ENCODE measurements around the gene CFAP100.
A peak's percentile ranks its signal among the peaks of the same experiment; 100 is the strongest.

Gene CFAP100

DNA sequence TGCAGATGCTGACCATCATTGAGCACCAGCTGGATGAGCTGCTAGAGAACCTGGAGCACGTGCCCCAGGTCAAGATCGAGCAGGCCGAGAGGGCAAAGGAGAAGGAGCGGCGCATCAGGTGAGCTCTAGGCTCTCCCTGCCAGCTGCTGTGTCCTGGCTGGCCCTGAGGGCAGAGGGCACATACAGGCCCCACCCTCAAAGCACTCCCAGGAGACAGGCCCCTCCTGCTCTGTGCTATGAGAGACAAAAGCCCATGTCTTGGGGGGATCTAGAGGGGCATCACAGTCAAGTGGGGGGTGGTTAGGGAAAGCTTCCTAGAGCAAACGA is 39.5 kb downstream of the CFAP100 start:
- Histone ChIP-seq H3K4me3 (no peak overlapping the region), H3K9ac (ENCODE audit: insufficient read length) (no peak overlapping the region), H3K36me3 (ENCODE audit: insufficient read depth, low read length) (peaks cover 37% of the 10 kb centered on the region), H3K9me3 (ENCODE audit: low read depth, low read length) (no peaks in the 10 kb centered on the region), H3K27ac (no peak overlapping the region)
- DNase-seq (ENCODE audit: low read depth, low spot score): no peak
- no peak for TF ChIP-seq FOXP2 (optimal IDR thresholded peaks at IDR 0.05; ENCODE audit: control extremely low read depth, extremely low read length, insufficient read depth)

DNA sequence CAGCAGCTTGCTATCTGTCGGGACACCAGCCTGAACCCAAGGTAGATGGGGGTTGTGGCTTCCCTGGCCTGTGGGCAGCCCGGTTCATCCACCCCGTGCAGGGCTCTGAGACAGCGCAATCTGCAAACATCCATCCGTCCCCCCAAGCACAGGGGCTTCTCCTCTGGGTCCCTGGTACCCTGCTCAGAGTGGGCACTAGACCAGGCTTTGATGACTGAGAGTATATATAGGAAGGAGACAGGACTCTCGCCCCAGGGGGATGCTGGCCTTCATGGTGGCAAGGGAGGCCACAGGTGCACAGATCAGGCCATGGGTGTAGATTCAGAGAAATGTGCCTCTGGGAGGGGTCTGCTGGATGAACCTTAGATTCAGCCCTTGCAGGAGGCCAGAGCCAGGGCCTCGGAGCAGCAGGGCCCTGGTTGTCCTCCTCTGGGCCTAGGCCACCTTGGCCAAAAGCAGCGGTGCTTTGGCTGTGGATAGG is 40.3 kb downstream of the CFAP100 start:
- Histone ChIP-seq H3K36me3 (ENCODE audit: insufficient read depth, low read length) (peaks cover 44% of the 10 kb centered on the region), H3K9ac (ENCODE audit: insufficient read length) (no peak overlapping the region), H3K27ac (no peak overlapping the region), H3K9me3 (ENCODE audit: low read depth, low read length) (no peaks in the 10 kb centered on the region), H3K4me3 (no peak overlapping the region)
- TF ChIP-seq FOXP2 (optimal IDR thresholded peaks at IDR 0.05; ENCODE audit: control extremely low read depth, extremely low read length, insufficient read depth): no peak
- no peak for TF ChIP-seq EZH2 (IDR thresholded peaks at IDR 0.05)
- no peak for TF ChIP-seq POLR2AphosphoS5 (IDR thresholded peaks at IDR 0.05; ENCODE audit: borderline replicate concordance, low read depth, low read length)
- no peak for DNase-seq (ENCODE audit: low read depth, low spot score)

DNA sequence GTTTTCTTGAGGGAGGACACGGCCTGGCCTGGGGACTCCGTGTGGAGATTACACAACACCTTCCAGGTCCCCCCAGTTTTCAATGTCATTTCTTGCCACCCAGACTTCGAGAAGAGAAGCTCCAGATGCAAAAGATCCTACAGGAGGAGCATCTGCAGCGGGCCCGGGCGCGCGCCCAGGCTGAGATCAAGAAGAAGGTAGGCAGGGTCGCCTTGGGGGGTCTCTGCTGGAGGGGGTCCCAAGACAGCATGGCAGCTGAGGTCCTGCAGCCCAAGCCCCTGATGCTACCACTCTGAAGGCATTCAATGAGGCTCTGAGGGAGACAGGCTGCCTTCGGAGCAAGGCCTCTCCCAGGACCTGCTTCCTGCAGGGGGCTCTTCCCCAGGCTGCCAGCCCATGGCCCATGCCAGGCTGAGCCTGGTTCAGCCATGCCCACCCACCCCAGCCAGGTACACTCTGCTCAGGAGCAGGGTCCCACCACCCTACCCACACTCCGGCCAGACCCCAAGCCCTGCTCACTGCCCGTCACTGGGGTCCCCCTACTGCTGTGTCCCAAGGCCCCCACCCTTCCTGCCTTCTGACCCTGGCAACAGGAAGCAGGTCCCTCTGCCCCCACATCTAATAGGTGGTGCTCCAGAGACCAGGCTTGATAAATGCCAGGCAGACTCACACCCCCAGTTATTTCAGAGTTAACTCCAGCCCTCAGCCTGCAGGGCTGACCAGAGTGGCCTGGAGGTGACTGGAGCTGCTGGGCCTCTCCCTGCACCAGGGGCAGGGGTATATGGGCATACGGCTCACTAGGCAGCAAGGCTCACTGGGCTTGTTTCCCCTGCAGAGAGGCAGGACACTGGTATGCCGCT is 41.0 kb downstream of the CFAP100 start:
- TF ChIP-seq FOXP2 (optimal IDR thresholded peaks at IDR 0.05; ENCODE audit: control extremely low read depth, extremely low read length, insufficient read depth): no peak
- TF ChIP-seq POLR2AphosphoS5 (IDR thresholded peaks at IDR 0.05; ENCODE audit: borderline replicate concordance, low read depth, low read length): no peak
- no peak for TF ChIP-seq EZH2 (IDR thresholded peaks at IDR 0.05)
- DNase-seq (ENCODE audit: low read depth, low spot score): no peak
- H3K36me3 ChIP-seq (ENCODE audit: insufficient read depth, low read length): peaks cover 51% of the 10 kb centered on the region
- H3K9me3 ChIP-seq (ENCODE audit: low read depth, low read length): no peaks in the 10 kb centered on the region
- no peak overlapping the region for H3K27ac ChIP-seq
- H3K4me3 ChIP-seq: no peak overlapping the region
- no peak overlapping the region for H3K9ac ChIP-seq (ENCODE audit: insufficient read length)

DNA sequence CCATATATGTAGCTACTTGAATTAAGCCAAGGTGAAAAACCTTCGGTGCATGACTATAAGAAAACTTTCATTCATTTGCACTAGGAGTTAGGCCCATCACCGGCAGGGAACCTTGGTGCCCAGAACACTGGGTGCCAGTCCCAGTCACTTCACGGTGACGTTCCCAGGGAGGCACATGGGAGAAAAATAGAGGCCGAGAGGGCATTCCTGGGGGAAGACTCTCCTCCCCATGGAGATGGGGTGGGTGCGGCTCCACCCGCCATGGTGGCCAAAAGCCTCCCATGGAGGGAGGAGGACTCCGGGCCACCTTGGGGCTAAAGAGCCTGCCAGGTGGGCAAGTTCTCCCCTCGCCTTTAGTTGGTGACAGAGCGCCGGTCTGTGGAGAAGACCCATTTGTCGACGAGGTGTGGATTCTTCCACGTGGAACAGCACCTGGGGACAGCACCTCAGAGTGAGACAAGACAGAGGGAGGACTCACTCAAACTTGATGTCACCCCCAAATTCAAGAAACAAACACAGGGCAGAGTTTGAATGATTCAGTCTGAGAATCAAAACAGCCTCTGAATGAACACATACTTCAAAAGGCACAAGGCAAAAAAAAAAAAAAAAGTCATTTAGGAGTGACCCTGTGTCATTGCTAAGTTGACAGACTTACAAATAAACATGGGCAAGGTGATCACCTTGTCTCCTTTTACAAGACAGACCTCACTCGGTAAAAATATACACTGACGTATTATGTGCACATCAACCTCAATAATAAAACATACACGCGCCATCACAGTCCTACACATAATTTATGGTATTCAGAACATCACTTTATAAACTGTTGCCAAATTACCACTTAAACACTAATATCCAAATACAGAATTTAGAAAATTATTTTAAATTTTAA is 42.4 kb downstream of the CFAP100 start:
- Histone ChIP-seq H3K9me3 (ENCODE audit: low read depth, low read length) (no peaks in the 10 kb centered on the region), H3K36me3 (ENCODE audit: insufficient read depth, low read length) (peaks cover 61% of the 10 kb centered on the region), H3K4me3 (no peak overlapping the region), H3K27ac (0 out of 2 replicates have a peak overlapping the region, but pooled peaks have one; percentile 19), H3K9ac (ENCODE audit: insufficient read length) (no peak overlapping the region)
- TF ChIP-seq EZH2 (IDR thresholded peaks at IDR 0.05) (no peak), FOXP2 (optimal IDR thresholded peaks at IDR 0.05; ENCODE audit: control extremely low read depth, extremely low read length, insufficient read depth) (no peak)
- no peak for DNase-seq (ENCODE audit: low read depth, low spot score)

DNA sequence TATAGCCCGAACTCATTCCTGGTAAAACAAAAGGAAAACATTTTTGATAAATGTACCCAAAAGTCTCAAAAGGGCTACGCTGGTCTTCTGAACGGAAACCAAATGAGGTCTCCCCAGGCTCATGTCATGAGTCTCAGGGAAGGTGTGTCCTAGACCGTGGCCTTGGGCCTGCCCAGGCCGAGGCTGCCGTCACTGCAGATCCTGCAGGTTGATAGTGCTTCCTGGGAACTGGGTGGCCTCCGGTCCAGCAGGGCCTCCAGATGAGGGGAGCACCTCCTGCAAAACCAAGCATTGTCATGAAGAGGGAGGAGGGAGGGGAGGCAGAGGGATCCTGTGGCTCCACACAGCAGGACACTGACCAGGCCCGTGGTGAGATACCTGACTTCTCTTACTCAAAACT is 43.5 kb downstream of the CFAP100 start:
- Histone ChIP-seq H3K4me3 (no peak overlapping the region), H3K9ac (ENCODE audit: insufficient read length) (no peak overlapping the region), H3K9me3 (ENCODE audit: low read depth, low read length) (no peaks in the 10 kb centered on the region), H3K27ac (0 out of 2 replicates have a peak overlapping the region, but pooled peaks have one; percentile 26), H3K36me3 (ENCODE audit: insufficient read depth, low read length) (peaks cover 61% of the 10 kb centered on the region)
- TF ChIP-seq EZH2 (IDR thresholded peaks at IDR 0.05) (no peak), FOXP2 (optimal IDR thresholded peaks at IDR 0.05; ENCODE audit: control extremely low read depth, extremely low read length, insufficient read depth) (no peak), POLR2AphosphoS5 (IDR thresholded peaks at IDR 0.05; ENCODE audit: borderline replicate concordance, low read depth, low read length) (no peak)
- DNase-seq (ENCODE audit: low read depth, low spot score): no peak

DNA sequence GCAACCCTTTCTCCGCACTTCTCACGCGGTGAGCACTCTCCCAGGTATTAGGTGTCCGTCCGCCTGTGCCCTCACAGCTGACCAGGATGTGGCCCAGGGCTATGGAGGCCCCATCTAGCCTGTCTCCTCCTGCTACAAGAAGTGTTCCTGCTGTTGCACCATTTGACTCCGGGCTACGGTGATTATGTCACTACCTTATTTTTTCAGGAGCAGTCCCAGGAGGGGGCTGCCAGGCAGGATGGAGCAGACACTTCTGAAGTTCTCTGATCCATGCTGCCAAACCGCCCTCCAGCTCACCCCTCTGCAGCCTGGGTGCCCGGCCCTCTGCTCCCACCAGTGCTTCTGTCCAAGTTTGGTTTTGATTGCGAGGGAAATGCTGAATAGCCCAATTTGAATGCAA is 44.0 kb downstream of the CFAP100 start:
- H3K27ac ChIP-seq: no peak overlapping the region; the same call in 1 of the 2 replicates
- TF ChIP-seq POLR2AphosphoS5 (IDR thresholded peaks at IDR 0.05; ENCODE audit: borderline replicate concordance, low read depth, low read length): no peak
- TF ChIP-seq EZH2 (IDR thresholded peaks at IDR 0.05): no peak
- TF ChIP-seq FOXP2 (optimal IDR thresholded peaks at IDR 0.05; ENCODE audit: control extremely low read depth, extremely low read length, insufficient read depth): no peak
- no peak overlapping the region for H3K4me3 ChIP-seq
- H3K9ac ChIP-seq (ENCODE audit: insufficient read length): no peak overlapping the region
- DNase-seq (ENCODE audit: low read depth, low spot score): no peak
- H3K9me3 ChIP-seq (ENCODE audit: low read depth, low read length): no peaks in the 10 kb centered on the region
- H3K36me3 ChIP-seq (ENCODE audit: insufficient read depth, low read length): peaks cover 61% of the 10 kb centered on the region

DNA sequence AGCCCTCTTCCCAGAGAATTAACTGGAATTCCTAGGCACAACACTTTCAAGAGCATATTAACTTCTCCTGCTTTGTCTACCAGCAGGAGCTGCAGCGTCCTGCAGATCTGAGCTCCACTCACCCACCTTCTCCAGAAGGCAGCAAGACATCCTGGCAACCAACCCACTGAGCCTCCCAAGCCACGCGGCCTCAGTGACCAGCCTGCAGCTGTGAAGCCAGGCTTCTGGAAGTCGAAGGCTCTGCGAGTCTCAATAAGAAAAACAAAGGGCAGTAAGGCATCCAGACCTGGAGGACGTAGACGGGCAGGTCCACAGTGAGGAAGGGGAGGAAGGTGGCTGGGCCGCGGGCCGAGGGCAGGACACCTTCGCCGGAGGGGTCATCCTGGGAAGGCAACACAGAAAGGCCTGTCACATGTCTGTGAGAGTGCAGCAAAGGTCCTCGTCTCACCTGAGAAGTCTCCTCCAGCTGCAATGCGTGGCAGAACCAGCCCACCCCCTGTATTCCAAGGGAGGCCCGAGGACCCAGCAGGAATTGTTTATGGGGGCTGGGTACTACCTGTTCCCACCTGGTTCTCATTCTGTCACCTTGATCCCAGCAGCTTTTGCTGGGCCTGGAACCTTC is 44.7 kb downstream of the CFAP100 start:
- no peak overlapping the region; the same call in 1 of the 2 replicates for H3K27ac ChIP-seq
- H3K4me3 ChIP-seq: no peak overlapping the region
- H3K36me3 ChIP-seq (ENCODE audit: insufficient read depth, low read length): peaks cover 61% of the 10 kb centered on the region
- no peak overlapping the region for H3K9ac ChIP-seq (ENCODE audit: insufficient read length)
- H3K9me3 ChIP-seq (ENCODE audit: low read depth, low read length): no peaks in the 10 kb centered on the region
- no peak for DNase-seq (ENCODE audit: low read depth, low spot score)
- no peak for TF ChIP-seq POLR2AphosphoS5 (IDR thresholded peaks at IDR 0.05; ENCODE audit: borderline replicate concordance, low read depth, low read length)
- TF ChIP-seq FOXP2 (optimal IDR thresholded peaks at IDR 0.05; ENCODE audit: control extremely low read depth, extremely low read length, insufficient read depth): no peak
- TF ChIP-seq EZH2 (IDR thresholded peaks at IDR 0.05): no peak

All from SK-N-MC (cell line).